HepG2 (cell line): ENCODE measurements around the gene PMM2. TPM values are rescaled to one million over a fixed set of nuclear protein-coding genes. Genes with fewer than 3 reads are reported as not detected.

Source experiments
- CSRNP2 ChIP-seq: sonication (generic); formaldehyde crosslinking; conservative IDR thresholded peaks from 2 replicates; pipeline ENCODE4 v1.8.0; 2022; ENCODE audit warnings: low read depth, missing genetic modification reagents
- FIP1L1 ChIP-seq: fragments of 200-400 bp; formaldehyde crosslinking; IDR thresholded peaks from 2 replicates; pipeline ENCODE4 v1.6.1; 2018; ENCODE audit warnings: low read depth, mild to moderate bottlenecking, low read length, moderate library complexity, borderline replicate concordance; ENCODE audit not compliant: insufficient read depth
- FOXP4 ChIP-seq: sonication (generic); formaldehyde crosslinking; IDR thresholded peaks from 2 replicates; pipeline ENCODE4 v1.4.0; 2020; ENCODE audit warnings: missing genetic modification reagents
- GTF3A ChIP-seq: sonication (generic); formaldehyde crosslinking; conservative IDR thresholded peaks from 2 replicates; pipeline ENCODE4 v1.4.0; 2020; ENCODE audit warnings: mild to moderate bottlenecking, missing genetic modification reagents
- HDAC2 ChIP-seq: sonication (generic); formaldehyde crosslinking; IDR thresholded peaks from 2 replicates; pipeline ENCODE4 v1.4.0; 2020; ENCODE audit warnings: missing genetic modification reagents
- HNRNPLL ChIP-seq: fragments of 200-400 bp; formaldehyde crosslinking; IDR thresholded peaks from 2 replicates; pipeline ENCODE4 v1.6.1; 2017; ENCODE audit warnings: mild to moderate bottlenecking, low read depth, low read length; ENCODE audit not compliant: poor library complexity, severe bottlenecking
- MYNN ChIP-seq: sonication (generic); formaldehyde crosslinking; IDR thresholded peaks from 2 replicates; pipeline ENCODE4 v1.4.0; 2020; ENCODE audit warnings: mild to moderate bottlenecking, low read depth, missing genetic modification reagents
- ONECUT2 ChIP-seq: sonication (generic); formaldehyde crosslinking; IDR thresholded peaks from 2 replicates; pipeline ENCODE4 v1.4.0; 2020; ENCODE audit warnings: missing genetic modification reagents
- REXO4 ChIP-seq: sonication (generic); formaldehyde crosslinking; IDR thresholded peaks from 2 replicates; pipeline ENCODE4 v1.8.0; 2022; ENCODE audit warnings: missing genetic modification reagents, mild to moderate bottlenecking, borderline replicate concordance
- RFXANK ChIP-seq: IDR thresholded peaks from 2 replicates; pipeline ENCODE4 v1.6.1; 2016
- RXRA ChIP-seq: sonication (generic); formaldehyde crosslinking; IDR thresholded peaks from 2 replicates; pipeline ENCODE4 v1.5.1; 2020; ENCODE audit warnings: missing genetic modification reagents
- SIX1 ChIP-seq: sonication (generic); formaldehyde crosslinking; IDR thresholded peaks from 2 replicates; pipeline ENCODE4 v1.4.0; 2020; ENCODE audit warnings: missing genetic modification reagents, borderline replicate concordance
- TBP ChIP-seq: sonication (generic); formaldehyde crosslinking; IDR thresholded peaks from 2 replicates; pipeline ENCODE4 v1.5.0; 2020; ENCODE audit warnings: missing genetic modification reagents
- THAP7 ChIP-seq: sonication (generic); formaldehyde crosslinking; IDR thresholded peaks from 2 replicates; pipeline ENCODE4 v1.8.1; 2023; ENCODE audit warnings: mild to moderate bottlenecking, missing genetic modification reagents
- ZNF180 ChIP-seq: sonication (generic); formaldehyde crosslinking; IDR thresholded peaks from 2 replicates; pipeline ENCODE4 v1.4.0; 2020; ENCODE audit warnings: low read depth, missing genetic modification reagents, borderline replicate concordance
- ZNF709 ChIP-seq: sonication (generic); formaldehyde crosslinking; IDR thresholded peaks from 2 replicates; pipeline ENCODE4 v1.5.0; 2020; ENCODE audit warnings: mild to moderate bottlenecking, missing genetic modification reagents
- ZNF737 ChIP-seq: sonication (generic); formaldehyde crosslinking; IDR thresholded peaks from 2 replicates; pipeline ENCODE4 v1.5.0; 2020; ENCODE audit warnings: missing genetic modification reagents, mild to moderate bottlenecking, borderline replicate concordance
- ZNF749 ChIP-seq: sonication (generic); formaldehyde crosslinking; IDR thresholded peaks from 2 replicates; pipeline ENCODE4 v1.8.0; 2022; ENCODE audit warnings: mild to moderate bottlenecking, missing genetic modification reagents, moderate library complexity, borderline replicate concordance
- polyA plus RNA-seq, 8 experiments: library from polyadenylated mRNA; depleted of rRNA in 3 of 8; stranded (reverse) in 7 of 8; unstranded in 1 of 8; fragments of >200 nt; fragmentation: Illumina TruSeq in 4 of 8; extraction: Trizol in 4 of 8; gene quantifications; 2 replicates each; pipeline versions ENCODE4 v1.2.1 to v1.2.3, GENCODE V29; 2011 to 2016; ENCODE audit warnings: low read depth in 4 of 8, missing spikeins in 1 of 8, mixed read lengths in 1 of 8; ENCODE audit not compliant: insufficient read depth in 1 of 8
- total RNA-seq, 5 experiments: library from RNA; depleted of rRNA; stranded (reverse); fragments of >200 nt; fragmentation: Illumina TruSeq; extraction: Trizol; gene quantifications; 2 replicates each; pipeline ENCODE4 v1.2.3, GENCODE V29; 2016; ENCODE audit warnings: low read depth in 1 of 5
- TF ChIP-seq, protein P1 (sequence below): sonication (generic); formaldehyde crosslinking; IDR thresholded peaks from 2 replicates; pipeline ENCODE4 v1.8.1; 2023; ENCODE audit warnings: mild to moderate bottlenecking, moderate library complexity, missing genetic modification reagents
- TF ChIP-seq, protein P2 (sequence below): sonication (generic); formaldehyde crosslinking; IDR thresholded peaks from 2 replicates; pipeline ENCODE4 v1.5.1; 2020; ENCODE audit warnings: mild to moderate bottlenecking, missing genetic modification reagents, borderline replicate concordance

PMM2 gene
- total and polyA plus RNA-seq, 2 of the 13 experiments (the other 11 are each of a cell fraction or from before 2014, with no cell fraction given), result 52.2 to 93.7 TPM

GRCh38 chr16:8859913-8860881 lies 62.6 kb downstream of the PMM2 start (continued):
- TF ChIP-seq THAP7 (CRISPR knock-in tag) (peak; percentile 29; the same call in 1 of the 2 replicates), RFXANK (no peak), ZNF749 (CRISPR knock-in tag) (peak; percentile 84; the same call in 1 of the 2 replicates), RXRA (CRISPR knock-in tag) (peak; percentile 91; the same call in 1 of the 2 replicates), CSRNP2 (no peak), ZNF737 (CRISPR knock-in tag) (no peak), SIX1 (peak; percentile 77; the same call in 1 of the 2 replicates), FIP1L1 (0 out of 2 replicates have a peak, but pooled peaks have one; percentile 53), MYNN (CRISPR knock-in tag) (no peak; the same call in 1 of the 2 replicates), TBP (CRISPR knock-in tag) (no peak), FOXP4 (CRISPR knock-in tag) (peak; percentile 88), ONECUT2 (0 out of 2 replicates have a peak, but pooled peaks have one; percentile 17), HNRNPLL (peak; percentile 9), ZNF709 (CRISPR knock-in tag) (0 out of 2 replicates have a peak, but pooled peaks have one; percentile 47), ZNF180 (CRISPR knock-in tag) (0 out of 2 replicates have a peak, but pooled peaks have one; percentile 82), GTF3A (CRISPR knock-in tag) (no peak), HDAC2 (CRISPR knock-in tag) (peak; percentile 95), REXO4 (CRISPR knock-in tag) (no peak)
- TF ChIP-seq, protein P1, sequence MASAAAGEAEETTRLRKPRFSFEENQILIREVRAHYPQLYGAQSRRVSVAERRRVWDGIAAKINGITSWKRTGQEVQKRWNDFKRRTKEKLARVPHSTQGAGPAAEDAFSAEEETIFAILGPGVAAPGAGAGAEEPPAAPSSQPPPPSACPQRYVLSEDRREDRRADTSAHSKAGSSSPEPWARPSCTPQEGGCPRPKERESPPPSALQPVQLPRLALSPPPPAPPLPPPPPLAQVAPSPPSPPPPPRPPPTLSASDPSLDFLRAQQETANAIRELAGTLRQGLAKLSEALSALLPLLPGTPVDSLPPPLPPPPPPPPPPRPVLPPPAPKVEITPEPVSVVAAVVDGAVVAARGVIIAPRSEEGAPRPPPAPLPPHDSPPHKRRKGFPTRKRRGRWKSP, result no peak; the same call in 1 of the 2 replicates
- TF ChIP-seq, protein P2, sequence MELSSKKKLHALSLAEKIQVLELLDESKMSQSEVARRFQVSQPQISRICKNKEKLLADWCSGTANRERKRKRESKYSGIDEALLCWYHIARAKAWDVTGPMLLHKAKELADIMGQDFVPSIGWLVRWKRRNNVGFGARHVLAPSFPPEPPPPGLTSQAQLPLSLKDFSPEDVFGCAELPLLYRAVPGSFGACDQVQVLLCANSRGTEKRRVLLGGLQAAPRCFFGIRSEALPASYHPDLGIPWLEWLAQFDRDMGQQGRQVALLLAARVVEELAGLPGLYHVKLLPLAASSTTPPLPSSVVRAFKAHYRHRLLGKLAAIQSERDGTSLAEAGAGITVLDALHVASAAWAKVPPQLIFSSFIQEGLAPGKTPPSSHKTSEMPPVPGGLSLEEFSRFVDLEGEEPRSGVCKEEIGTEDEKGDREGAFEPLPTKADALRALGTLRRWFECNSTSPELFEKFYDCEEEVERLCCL (CRISPR knock-in tag), result no peak; the same call in 1 of the 2 replicates
